GM12878 (cell line): Measurements from ENCODE around the gene ATP2A2. TPM values are rescaled to one million over a fixed set of nuclear protein-coding genes. Genes with fewer than 3 reads are reported as not detected.

Source experiments
- ATAC-seq: fragments of 200-7000 bp; cut with Tn5 transposase; 3 replicates; pipeline ENCODE4 v1.9.1; 2020; ENCODE audit warnings: mild to moderate bottlenecking, moderate library complexity
- BruUV-seq: library from RNA; stranded (reverse); fragments of 400-500 nt; replicated peaks from 2 replicates; lab custom pipeline; 2021; lab: Mats Ljungman, UMichigan
- CTCF ChIA-PET: fragments of 300-600 bp; sonication (Branson Sonifier 250); formaldehyde crosslinking; extraction: SDS; loops from one replicate; lab custom pipeline; 2021; ENCODE audit warnings: inconsistent platforms; lab: Yijun Ruan, JAX
- POLR2A ChIA-PET: fragments of 350-600 bp; formaldehyde crosslinking; extraction: SDS; loops from one replicate; lab custom pipeline; 2021; ENCODE audit warnings: inconsistent platforms; lab: Charles Lee
- RAD21 ChIA-PET: fragments of 300-600 bp; sonication (Branson Sonifier 250); formaldehyde crosslinking; loops from one replicate; lab custom pipeline; 2023; ENCODE audit warnings: antibody characterized with exemption; ENCODE audit not compliant: unreplicated experiment; lab: Charles Lee
- SMC1A ChIA-PET: fragments of 300-600 bp; sonication (Branson Sonifier 250); formaldehyde crosslinking; loops from one replicate; lab custom pipeline; 2023; ENCODE audit not compliant: unreplicated experiment, uncharacterized antibody; lab: Charles Lee
- DNase-seq: peaks from one replicate; pipeline ENCODE4 v3.0.0-alpha.2; 2011; ENCODE audit warnings: low read depth, low spot score
- FAIRE-seq: peaks from 3 replicates; lab custom pipeline; 2011; peaks lifted over from hg19 to GRCh38; lab: Jason Lieb, UNC
- H2AFZ ChIP-seq: 2 replicates; pipeline ENCODE4 v1.6.0; 2011; ENCODE audit warnings: low read depth, low read length, control low read depth; ENCODE audit not compliant: control insufficient read depth
- H3K27ac ChIP-seq: 2 replicates; pipeline ENCODE4 v1.5.1; 2011; ENCODE audit warnings: control low read depth; ENCODE audit not compliant: control insufficient read depth, insufficient read depth
- H3K27me3 ChIP-seq, 2 experiments: replicated peaks in 1 of 2; 2 replicates each; pipeline versions ENCODE4 v1.6.0 to v1.6.1; 2011; ENCODE audit warnings: low read length in 1 of 2; ENCODE audit not compliant: control insufficient read depth in 2 of 2, insufficient read depth in 2 of 2
- H3K36me3 ChIP-seq, 2 experiments: 2 replicates each; pipeline ENCODE4 v1.5.1; 2011; ENCODE audit warnings: low read length in 1 of 2; ENCODE audit not compliant: control insufficient read depth in 2 of 2, insufficient read depth in 2 of 2
- H3K4me1 ChIP-seq: 2 replicates; pipeline ENCODE4 v1.6.1; 2011; ENCODE audit warnings: mild to moderate bottlenecking, low read length, moderate library complexity, mixed read lengths; ENCODE audit not compliant: control insufficient read depth, insufficient read depth
- H3K4me2 ChIP-seq: 2 replicates; pipeline ENCODE4 v1.6.0; 2011; ENCODE audit warnings: control low read depth; ENCODE audit not compliant: control insufficient read depth, insufficient read depth
- H3K4me3 ChIP-seq: fragments of 200-600 bp; sonication (generic); 2 replicates; pipeline ENCODE4 v1.5.1; 2016
- H3K79me2 ChIP-seq: 2 replicates; pipeline ENCODE4 v1.6.0; 2011; ENCODE audit warnings: low read length; ENCODE audit not compliant: control insufficient read depth, insufficient read depth
- H3K9ac ChIP-seq: 2 replicates; pipeline ENCODE4 v1.8.0; 2011; ENCODE audit warnings: low read length, control low read depth, mixed read lengths; ENCODE audit not compliant: control insufficient read depth, insufficient read depth
- H3K9me3 ChIP-seq: replicated peaks from 3 replicates; pipeline ENCODE4 v1.5.1; 2011; ENCODE audit warnings: mild to moderate bottlenecking, low read length; ENCODE audit not compliant: control insufficient read depth, insufficient read depth
- H4K20me1 ChIP-seq: 2 replicates; pipeline ENCODE4 v1.6.0; 2011; ENCODE audit not compliant: control insufficient read depth, insufficient read depth
- ASH2L ChIP-seq: fragments of 300-600, 200-600 bp; sonication (generic); IDR thresholded peaks from 2 replicates; pipeline ENCODE4 v1.6.1; 2017; ENCODE audit warnings: low read depth, mild to moderate bottlenecking, borderline replicate concordance
- ATF3 ChIP-seq: IDR thresholded peaks from 2 replicates; pipeline ENCODE4 v1.6.1; 2011; ENCODE audit warnings: low read depth, mild to moderate bottlenecking, low read length, moderate library complexity, borderline replicate concordance; ENCODE audit errors: extremely low read depth
- CBX5 ChIP-seq: sonication (generic); IDR thresholded peaks from 2 replicates; pipeline ENCODE4 v1.6.1; 2016; ENCODE audit warnings: low read depth, moderate library complexity, mild to moderate bottlenecking, inconsistent platforms
- CHD4 ChIP-seq: fragments of 200-600 bp; sonication (generic); IDR thresholded peaks from 2 replicates; pipeline ENCODE4 v1.6.1; 2016; ENCODE audit warnings: mild to moderate bottlenecking
- RAD21 ChIP-seq: IDR thresholded peaks from 2 replicates; pipeline ENCODE4 v1.6.1; 2011; ENCODE audit warnings: mild to moderate bottlenecking, low read depth, low read length, moderate library complexity; ENCODE audit not compliant: insufficient read depth
- RELB ChIP-seq: fragments of 450-650 bp; IDR thresholded peaks from 2 replicates; pipeline ENCODE4 v1.6.1; 2017; ENCODE audit warnings: low read depth, mild to moderate bottlenecking, moderate library complexity
- RFX5 ChIP-seq: IDR thresholded peaks from 2 replicates; pipeline ENCODE4 v1.6.1; 2011; ENCODE audit warnings: low read depth, low read length, improper control_type of control experiment
- SIX5 ChIP-seq: IDR thresholded peaks from 2 replicates; pipeline ENCODE4 v1.6.1; 2011; ENCODE audit warnings: mild to moderate bottlenecking, low read depth, low read length, moderate library complexity; ENCODE audit not compliant: severe bottlenecking
- SUZ12 ChIP-seq: fragments of 200-600 bp; sonication (generic); IDR thresholded peaks from one replicate; pipeline ENCODE4 v1.6.1; 2018; ENCODE audit warnings: antibody characterized with exemption, mild to moderate bottlenecking; ENCODE audit not compliant: unreplicated experiment
- ZNF217 ChIP-seq: fragments of 450-650 bp; IDR thresholded peaks from 2 replicates; pipeline ENCODE4 v1.6.1; 2017; ENCODE audit warnings: antibody characterized with exemption, mild to moderate bottlenecking
- in situ Hi-C: fragments of 300-500 bp; cut with MboI; formaldehyde crosslinking; loops from 9 replicates; pipeline ENCODE4 v1.14.3; 2018; ENCODE audit warnings: mixed read lengths
- intact Hi-C: fragments of 100-400 bp; cut with micrococcal nuclease; formaldehyde crosslinking; loops from one replicate; pipeline ENCODE4 v1.14.2; 2022; ENCODE audit not compliant: unreplicated experiment
- polyA plus RNA-seq, 11 experiments: library from polyadenylated mRNA; depleted of rRNA in 4 of 11; unstranded in 6 of 11; stranded (reverse) in 5 of 11; fragments of >200 nt; fragmentation: Nextera tagmentation in 4 of 11; fragmentation: Illumina TruSeq in 1 of 11; extraction: Ambion mirVana in 4 of 11; extraction: Trizol in 1 of 11; gene quantifications; 1 replicate in 1 of 11; 2 replicates in 10 of 11; pipeline versions ENCODE4 v1.2.1 to v1.2.3, GENCODE V29; 2011 to 2016; ENCODE audit warnings: inconsistent platforms in 2 of 11, missing spikeins in 2 of 11, low read depth in 1 of 11
- total RNA-seq, 4 experiments: library from RNA; depleted of rRNA in 3 of 4; stranded (reverse); fragments of >200 nt in 3 of 4; fragmentation: Illumina TruSeq in 1 of 4; extraction: Trizol in 1 of 4; gene quantifications; 2 replicates each; pipeline versions ENCODE4 v1.2.1 to v1.2.3, GENCODE V29; 2013 to 2021

Gene ATP2A2
- total and polyA plus RNA-seq, 10 of the 15 experiments (the other 5 are each of a cell fraction or from before 2014, with no cell fraction given) = 3.7 to 133 (median 34.4) TPM

GRCh38 chr12:110330124-110330523 lies 49.1 kb downstream of the ATP2A2 start (continued):
- TF ChIP-seq CBX5 (no peak), ASH2L (no peak), CHD4 (no peak), RFX5 (no peak), SIX5 (no peak), ZNF217 (no peak)
- TF ChIP-seq, all 136 proteins: peak for 0

GRCh38 chr12:110330544-110330943 lies 49.5 kb downstream of the ATP2A2 start:
- Histone ChIP-seq H2AFZ (no peak overlapping the region), H3K9ac (no peak overlapping the region), H3K27me3 (no peaks in the 10 kb centered on the region), H3K4me3 (no peak overlapping the region), H3K9me3 (no peaks in the 10 kb centered on the region), H3K4me2 (no peak overlapping the region), H3K79me2 (peaks cover 1% of the 10 kb centered on the region), H3K27ac (no peak overlapping the region), H4K20me1 (no peaks in the 10 kb centered on the region), H3K4me1 (no peaks in the 10 kb centered on the region)
- CTCF ChIA-PET = interaction anchor here (0.6 to 3.0 kb wide), 8 partner anchors 8 to 101 kb away, joined by 3 to 14 read pairs (median 3); no protein-coding TSS in a partner anchor
- FAIRE-seq = no peak
- ATAC-seq = no peak
- POLR2A ChIA-PET = interaction anchor here (0.6 to 1.4 kb wide), 3 partner anchors 12 to 101 kb away, joined by 3 to 4 read pairs (median 3); no protein-coding TSS in a partner anchor
- TSS peak; percentile 4 for BruUV-seq
- DNase-seq = no peak
- intact Hi-C loops = no loop called here
- no peak for TF ChIP-seq ATF3
- no peak for TF ChIP-seq RAD21
- TF ChIP-seq SUZ12 = no peak
- TF ChIP-seq RELB = no peak
- TF ChIP-seq, all 136 proteins: peak for 0
- in situ Hi-C loops = no loop called here
- ChIA-PET SMC1A (interaction anchor here (1.1 to 1.7 kb wide), 5 partner anchors 9 to 42 kb away, joined by 3 to 7 read pairs (median 4); no protein-coding TSS in a partner anchor), RAD21 (interaction anchor here (0.7 to 1.7 kb wide), 2 partner anchors 9 to 101 kb away, joined by 3 to 4 read pairs; no protein-coding TSS in a partner anchor)
- H3K36me3 ChIP-seq = peaks cover 27 to 50% of the 10 kb centered on the region in 2 experiments
